ENCODE results near the gene IQGAP3.

DNA sequence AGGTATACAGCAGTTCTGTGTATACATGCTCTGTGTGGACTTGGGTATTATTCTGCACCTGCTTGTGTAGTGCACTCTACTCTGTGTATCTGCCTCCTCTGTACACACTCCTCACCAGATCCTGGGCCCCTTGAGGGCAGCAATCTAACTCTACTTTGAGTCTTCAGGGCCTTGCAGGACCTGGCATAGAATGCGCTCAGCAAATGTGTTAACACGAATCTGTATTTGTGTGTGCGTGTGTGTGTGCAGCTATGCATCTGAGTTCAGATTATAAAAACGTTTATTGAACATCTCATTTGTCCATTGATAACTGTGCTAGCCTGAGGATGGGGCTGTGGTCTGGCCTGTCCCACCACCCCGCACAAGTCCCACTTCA is 67.9 kb downstream of the IQGAP3 start:
- no peak for TF ChIP-seq POLR2A (IDR thresholded peaks at IDR 0.05)
- TF ChIP-seq, protein P1, sequence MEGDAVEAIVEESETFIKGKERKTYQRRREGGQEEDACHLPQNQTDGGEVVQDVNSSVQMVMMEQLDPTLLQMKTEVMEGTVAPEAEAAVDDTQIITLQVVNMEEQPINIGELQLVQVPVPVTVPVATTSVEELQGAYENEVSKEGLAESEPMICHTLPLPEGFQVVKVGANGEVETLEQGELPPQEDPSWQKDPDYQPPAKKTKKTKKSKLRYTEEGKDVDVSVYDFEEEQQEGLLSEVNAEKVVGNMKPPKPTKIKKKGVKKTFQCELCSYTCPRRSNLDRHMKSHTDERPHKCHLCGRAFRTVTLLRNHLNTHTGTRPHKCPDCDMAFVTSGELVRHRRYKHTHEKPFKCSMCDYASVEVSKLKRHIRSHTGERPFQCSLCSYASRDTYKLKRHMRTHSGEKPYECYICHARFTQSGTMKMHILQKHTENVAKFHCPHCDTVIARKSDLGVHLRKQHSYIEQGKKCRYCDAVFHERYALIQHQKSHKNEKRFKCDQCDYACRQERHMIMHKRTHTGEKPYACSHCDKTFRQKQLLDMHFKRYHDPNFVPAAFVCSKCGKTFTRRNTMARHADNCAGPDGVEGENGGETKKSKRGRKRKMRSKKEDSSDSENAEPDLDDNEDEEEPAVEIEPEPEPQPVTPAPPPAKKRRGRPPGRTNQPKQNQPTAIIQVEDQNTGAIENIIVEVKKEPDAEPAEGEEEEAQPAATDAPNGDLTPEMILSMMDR (IDR thresholded peaks at IDR 0.05): no peak
